ENCODE data around the gene LRMDA. TPM values are rescaled to one million over a fixed set of nuclear protein-coding genes. Genes with fewer than 3 reads are reported as not detected.

Gene LRMDA
- total and polyA plus RNA-seq, 2 of the 13 experiments (the other 11 are each of a cell fraction or from before 2014, with no cell fraction given): 13.4 to 22.0 TPM

- intact Hi-C loops (cut with micrococcal nuclease; ENCODE audit: unreplicated experiment): no loop called here
- no peak for FAIRE-seq
- POLR2A ChIA-PET: no interaction called here
- TF ChIP-seq RBM22 (optimal IDR thresholded peaks at IDR 0.05; ENCODE audit: low read length) (no peak), ZNF33B (CRISPR knock-in tag; IDR thresholded peaks at IDR 0.05) (no peak), CAMTA2 (CRISPR knock-in tag; IDR thresholded peaks at IDR 0.05; ENCODE audit: borderline replicate concordance) (no peak), ZNF558 (CRISPR knock-in tag; IDR thresholded peaks at IDR 0.05; ENCODE audit: borderline replicate concordance) (no peak), ZNF710 (CRISPR knock-in tag; IDR thresholded peaks at IDR 0.05; ENCODE audit: borderline replicate concordance) (no peak), ARID3A (IDR thresholded peaks at IDR 0.05; ENCODE audit: low read depth, low read length) (no peak), ZNF646 (CRISPR knock-in tag; IDR thresholded peaks at IDR 0.05) (no peak), ZBTB39 (CRISPR knock-in tag; IDR thresholded peaks at IDR 0.05) (no peak), ZNF639 (CRISPR knock-in tag; conservative IDR thresholded peaks at IDR 0.05) (no peak), SMARCE1 (IDR thresholded peaks at IDR 0.05; ENCODE audit: borderline replicate concordance) (no peak), ZNF576 (CRISPR knock-in tag; IDR thresholded peaks at IDR 0.05) (no peak)
Observed at GRCh38 chr10:76112826-76113150, 681.4 kb downstream of the LRMDA start.

More at GRCh38 chr10:76112826-76113150, 681.4 kb downstream of the LRMDA start:
- ATAC-seq (no peak), DNase-seq (ENCODE audit: low spot score) (no peak)
- Histone ChIP-seq H3K9ac (ENCODE audit: insufficient read depth, low read depth, low read length) (no peak overlapping the region), H3K9me3 (ENCODE audit: low read length) (no peaks in the 10 kb centered on the region), H3K79me2 (ENCODE audit: insufficient read depth, low read length) (no peaks in the 10 kb centered on the region), H2AFZ (ENCODE audit: low read length) (no peak overlapping the region), H3K4me2 (ENCODE audit: low read depth, low read length) (no peak overlapping the region), H3K27ac (ENCODE audit: extremely low read length, insufficient read depth, low read length) (no peak overlapping the region), H3K4me3 (replicated peaks in 1 of 3; ENCODE audit: insufficient read depth in 1 of 3, low read depth in 2 of 3, low read length in 3 of 3) (no peak overlapping the region), H3K4me1 (ENCODE audit: insufficient read depth, low read length) (peaks cover 37% of the 10 kb centered on the region), H3K27me3 (ENCODE audit: control insufficient read depth in 1 of 2, insufficient read depth in 2 of 2, low read length in 2 of 2) (no peaks in the 10 kb centered on the region), H3K36me3 (replicated peaks in 1 of 2; ENCODE audit: control insufficient read depth in 1 of 2, insufficient read depth in 2 of 2, low read length in 2 of 2) (no peaks in the 10 kb centered on the region), H4K20me1 (ENCODE audit: insufficient read depth, low read length) (no peaks in the 10 kb centered on the region)
- in situ Hi-C loops (cut with HindIII; ENCODE audit: extremely low pct_ligation_motif_present, low pct_unique_long_range_greater_than_20kb): no loop called here
- 87% methylated on average over 2 of the region's 2 CpGs for WGBS (ENCODE audit: low lambda C conversion rate)
- BruUV-seq (replicated peaks): no TSS peak
- CTCF ChIA-PET (ENCODE audit: low intra/inter-chr PET ratio, low total read pairs): no interaction called here

Data from HepG2 (cell line).